Thyroid gland (tissue), 4 donors: ENCODE measurements around the gene GPR22.

Experiments used
- CTCF ChIP-seq, 6 experiments: fragments of 200-600 bp in 3 of 6; fragments of 450-650 bp in 3 of 6; sonication (generic) in 3 of 6; IDR thresholded peaks; one replicate each; pipeline ENCODE4 v1.5.1; 2016 to 2019; ENCODE audit warnings: antibody characterized with exemption in 6 of 6, mild to moderate bottlenecking in 2 of 6, inconsistent platforms in 1 of 6, moderate library complexity in 1 of 6
- POLR2A ChIP-seq, 2 donors: fragments of 450-650 bp; IDR thresholded peaks; one replicate each; pipeline ENCODE4 v1.6.1; 2017; ENCODE audit warnings: antibody characterized with exemption in 2 of 2, mild to moderate bottlenecking in 2 of 2, moderate library complexity in 1 of 2

GRCh38 chr7:107450970-107451369 lies 18.9 kb upstream of the GPR22 start:
- TF ChIP-seq POLR2A (IDR thresholded peaks at IDR 0.05), result no peak
- no peak for TF ChIP-seq CTCF (IDR thresholded peaks at IDR 0.05)
